Tracheal epithelial cell (primary cell): Measurements from ENCODE around the gene ALMS1. TPM values are rescaled to one million over a fixed set of nuclear protein-coding genes. Genes with fewer than 3 reads are reported as not detected.

Experiments used
- total RNA-seq: library from RNA; depleted of rRNA; stranded (reverse); fragments of >200 nt; gene quantifications from 2 replicates; pipeline ENCODE4 v1.2.1, GENCODE V29; 2014

Gene ALMS1
- 7.7 and 8.7 TPM in 2 replicates for total RNA-seq

GRCh38 chr2:73385504-73386341, at the start of gene ALMS1:
ALMS1 (plus strand) TSS chr2:73385836; CDS start chr2:73385869, 33 bp downstream.

GRCh38 chr2:73642338-73643018, 256.8 kb downstream of the ALMS1 start, which contains the start of gene NAT8:
NAT8 (minus strand) TSS chr2:73642422; CDS start chr2:73641628, 794 bp downstream.

Other genes starting within 250 kb of the ALMS1 start
- gene NOTO, start 183.3 kb upstream of the ALMS1 start, total RNA-seq = not detected in 2 replicates
- gene SMYD5, start 171.6 kb upstream of the ALMS1 start, total RNA-seq = 21.9 and 27.5 TPM in 2 replicates
- gene PRADC1, start 152.6 kb upstream of the ALMS1 start, total RNA-seq = 4.9 and 8.0 TPM in 2 replicates
- gene CCT7, start 151.5 kb upstream of the ALMS1 start, total RNA-seq = 351 and 397 TPM in 2 replicates
- 2.8 and 3.9 TPM in 2 replicates for gene FBXO41, start 101.4 kb upstream of the ALMS1 start, total RNA-seq
- gene EGR4, start 92.3 kb upstream of the ALMS1 start, total RNA-seq = not detected in 2 replicates